ENCODE data around the gene SLC9A6.
"Not testable (repeated sequence)": the region's sequence is repeated elsewhere in the genome, so short reads cannot be mapped to it uniquely, and the experiment has no call there.

Gene SLC9A6

GRCh38 chrX:136030303-136031191 lies 45.3 kb downstream of the SLC9A6 start:
- DNase-seq = no peak

DNA sequence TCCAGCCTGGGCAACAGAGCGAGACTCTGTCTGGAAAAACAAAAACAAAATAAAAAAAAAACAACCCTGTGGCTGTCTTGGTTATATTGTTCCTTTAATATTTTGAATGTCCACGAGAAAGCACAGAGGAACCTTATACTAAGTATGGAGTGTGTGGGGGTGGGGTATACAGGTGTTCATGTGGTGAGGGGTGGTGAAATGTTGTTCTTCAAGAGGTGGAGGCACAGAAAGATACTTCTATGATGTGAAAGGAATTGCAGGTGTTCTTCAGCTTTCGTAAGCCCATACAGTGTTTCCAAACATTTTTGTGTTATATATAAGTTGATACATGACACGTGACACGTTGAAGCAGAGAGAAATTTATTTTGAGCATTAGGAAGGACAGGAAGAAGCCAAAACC lies 46.4 kb downstream of the SLC9A6 start:
- DNase-seq = no peak

- no peak for DNase-seq
These were observed 47.1 kb downstream of the SLC9A6 start for GRCh38 chrX:136032370-136032769.

GRCh38 chrX:136034668-136035067 lies 49.4 kb downstream of the SLC9A6 start:
- DNase-seq = no peak

- DNase-seq = no peak
These were observed 50.4 kb downstream of the SLC9A6 start for GRCh38 chrX:136035663-136036062.

DNA sequence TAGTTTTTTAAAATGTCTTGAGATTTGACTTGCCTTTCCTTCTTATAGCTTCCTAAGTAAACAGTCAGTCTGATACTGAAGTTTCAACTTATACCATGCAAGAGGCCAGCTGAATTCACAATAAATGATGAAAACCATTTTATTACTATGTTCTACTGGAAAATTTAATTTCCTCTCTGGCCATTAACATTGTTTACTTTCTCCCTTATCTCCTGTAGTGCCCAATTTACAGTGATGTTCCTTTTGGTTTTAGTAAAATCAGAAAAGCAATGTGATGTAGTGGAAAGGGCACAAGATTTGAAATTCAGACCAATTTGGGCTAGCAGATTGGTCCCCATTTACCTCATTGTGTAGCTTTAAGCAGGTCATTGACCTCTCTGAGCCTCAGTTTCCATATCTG lies 54.2 kb downstream of the SLC9A6 start:
- DNase-seq = no peak

DNA sequence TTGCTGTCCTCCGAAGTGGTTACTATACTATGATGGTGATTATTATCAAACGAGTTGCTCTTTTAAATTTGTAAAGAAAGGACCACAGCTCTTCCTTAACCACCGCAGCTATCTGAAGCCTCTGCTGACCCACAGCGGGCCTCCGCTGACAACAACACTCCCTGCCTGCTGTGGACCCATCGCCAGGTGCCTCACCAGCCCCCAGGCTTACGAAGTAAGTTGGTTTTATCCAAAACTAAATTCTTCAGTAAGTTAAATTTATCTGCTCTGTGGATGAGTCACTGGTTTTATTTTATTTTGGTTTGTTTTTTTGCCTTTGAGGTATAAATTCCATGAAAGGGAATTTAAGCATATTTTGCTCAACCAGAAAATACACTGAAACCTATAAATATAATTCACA lies 54.7 kb downstream of the SLC9A6 start:
- DNase-seq = no peak

- no peak for DNase-seq
These were observed 56.1 kb downstream of the SLC9A6 start for GRCh38 chrX:136041254-136041812.

- no peak for DNase-seq
These were observed 59.8 kb downstream of the SLC9A6 start for GRCh38 chrX:136045008-136045407.

DNA sequence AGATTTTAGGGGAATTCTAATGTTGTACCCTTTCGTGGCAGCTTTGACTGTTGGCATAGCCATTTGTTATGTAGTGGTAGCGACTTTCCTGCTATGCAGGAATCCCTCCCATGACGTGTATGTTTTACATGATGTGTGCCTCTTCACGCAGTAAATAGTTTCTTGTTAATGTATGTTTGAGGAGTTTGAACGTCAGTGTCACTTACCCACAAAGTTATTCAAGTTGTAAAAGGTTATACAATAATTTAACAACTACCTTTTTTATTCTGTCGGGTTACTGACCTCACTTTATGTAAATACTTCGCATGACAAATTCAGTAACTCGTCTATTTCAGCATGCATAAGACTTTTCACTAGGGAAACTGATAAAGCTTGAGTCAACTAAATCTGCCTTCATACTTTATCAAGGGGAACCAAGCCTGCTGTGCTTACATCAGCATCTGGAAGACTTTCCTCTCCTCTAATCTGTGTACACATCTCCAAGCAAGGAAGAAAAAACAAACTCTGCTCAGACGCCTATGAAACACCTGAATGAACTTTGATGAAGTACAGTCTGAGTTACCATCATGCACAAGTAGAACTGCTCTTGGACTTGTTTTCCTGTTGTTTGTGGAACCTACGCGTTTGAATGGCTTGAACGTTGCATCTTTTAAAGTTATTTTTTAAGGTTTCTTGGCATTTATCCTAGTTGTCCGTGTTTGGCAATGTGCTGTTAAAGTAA lies 61.2 kb downstream of the SLC9A6 start:
- DNase-seq = no peak

- DNase-seq = no peak
These were observed 61.9 kb downstream of the SLC9A6 start for GRCh38 chrX:136047016-136047642.

DNA sequence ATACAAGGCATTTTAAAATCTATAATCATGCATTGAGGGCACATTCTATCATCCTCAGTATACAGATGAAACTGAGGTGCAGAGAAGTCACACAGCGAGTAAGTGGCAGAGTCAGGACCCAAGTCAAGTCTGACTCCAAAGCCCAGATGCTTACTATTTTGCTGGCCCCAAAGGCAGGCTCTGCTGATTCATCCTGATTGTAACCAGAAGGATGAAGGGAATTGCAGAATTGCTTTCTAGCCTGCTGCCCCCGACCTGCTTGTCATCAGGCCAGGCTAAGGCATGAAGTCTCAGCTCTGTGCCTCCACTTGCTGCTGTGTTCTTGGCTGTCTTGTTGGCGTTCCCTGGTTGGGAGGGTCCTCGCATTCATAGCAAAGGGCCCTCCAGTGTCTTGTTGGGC lies 62.7 kb downstream of the SLC9A6 start:
- no peak for DNase-seq

DNA sequence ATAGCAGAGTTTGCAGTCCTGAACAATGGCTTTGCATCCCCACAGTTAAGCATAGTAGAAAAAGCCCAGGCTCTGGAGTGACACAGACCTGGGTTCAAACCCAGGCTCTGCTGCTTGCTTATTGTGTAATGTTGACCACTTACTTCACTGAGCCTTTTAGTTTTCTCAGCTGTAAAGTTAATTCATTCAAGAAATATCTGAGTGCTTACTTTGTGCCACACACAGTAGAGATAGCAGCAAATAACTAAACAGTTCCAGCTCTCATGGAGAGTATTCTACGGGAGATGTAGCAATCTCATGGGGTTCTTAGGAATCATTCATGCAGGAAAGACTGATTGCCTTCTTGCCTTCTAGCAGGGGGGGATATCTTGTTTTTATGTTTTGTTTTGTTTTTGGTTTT lies 63.2 kb downstream of the SLC9A6 start:
- no peak for DNase-seq

- DNase-seq = no peak
These were observed 64.4 kb downstream of the SLC9A6 start for GRCh38 chrX:136049608-136050007.

- not testable (repeated sequence) for DNase-seq
These were observed 65.6 kb downstream of the SLC9A6 start for GRCh38 chrX:136050875-136051274.

GRCh38 chrX:136051611-136052010 lies 66.4 kb downstream of the SLC9A6 start:
- no peak for DNase-seq

GRCh38 chrX:136055651-136056221 lies 70.5 kb downstream of the SLC9A6 start:
- DNase-seq = no peak

GRCh38 chrX:136057567-136057966 lies 72.3 kb downstream of the SLC9A6 start:
- DNase-seq = no peak

GRCh38 chrX:136059350-136059749 lies 74.1 kb downstream of the SLC9A6 start:
- DNase-seq = no peak

DNA sequence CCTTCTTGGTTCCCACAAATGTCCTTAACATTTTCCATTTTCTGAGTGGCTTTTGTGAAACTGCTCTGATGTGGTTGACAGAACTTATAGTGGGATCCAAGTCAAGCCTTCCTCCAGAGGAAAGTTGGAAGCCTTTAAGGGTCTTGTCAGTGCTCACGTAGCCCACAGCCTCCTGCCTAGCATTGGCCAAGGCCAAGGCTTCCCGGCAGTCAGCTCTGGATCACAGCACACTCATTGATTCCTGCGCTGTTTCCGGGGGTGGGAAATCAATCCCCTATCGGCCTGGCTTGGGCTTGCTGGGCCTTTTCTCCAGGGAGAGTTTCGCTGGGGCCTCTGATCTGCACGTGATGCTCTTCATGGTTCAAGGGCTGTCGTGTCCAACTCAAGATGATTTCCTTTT lies 76.1 kb downstream of the SLC9A6 start:
- DNase-seq = no peak

GRCh38 chrX:136061696-136062095 lies 76.5 kb downstream of the SLC9A6 start:
- DNase-seq = no peak

- DNase-seq = no peak
These were observed 78.3 kb downstream of the SLC9A6 start for GRCh38 chrX:136063340-136064079.

All from SHP77 treated with DMSO at 0.1 percent for 48 hours (cell line).